ENCODE measurements around the gene RRBP1. TPM values are rescaled to one million over a fixed set of nuclear protein-coding genes. Genes with fewer than 3 reads are reported as not detected.

RRBP1 gene
- total RNA-seq, 2 donors from 2014 or later: 52.0 to 57.7 TPM

GRCh38 chr20:17640875-17641378 is 41.1 kb downstream of the RRBP1 start:
- Histone ChIP-seq H3K36me3 (peaks cover 35% of the 10 kb centered on the region), H3K9me3 (no peaks in the 10 kb centered on the region), H3K27me3 (no peaks in the 10 kb centered on the region), H3K27ac (no peak overlapping the region), H3K4me1 (peaks cover 0 to 81% of the 10 kb centered on the region in 2 donors), H3K4me3 (no peak overlapping the region)
- no peak for TF ChIP-seq CTCF (IDR thresholded peaks at IDR 0.05)
- no peak for DNase-seq (ENCODE audit: low spot score)

- Histone ChIP-seq H3K9me3 (no peaks in the 10 kb centered on the region), H3K4me1 (peaks cover 0 to 81% of the 10 kb centered on the region in 2 donors), H3K27ac (no peak overlapping the region), H3K4me3 (no peak overlapping the region), H3K36me3 (peaks cover 41% of the 10 kb centered on the region), H3K27me3 (no peaks in the 10 kb centered on the region)
- DNase-seq (ENCODE audit: low spot score): no peak
- TF ChIP-seq CTCF (IDR thresholded peaks at IDR 0.05): no peak
Observed at GRCh38 chr20:17640146-17640874, 41.7 kb downstream of the RRBP1 start.

- H3K36me3 ChIP-seq: peaks cover 55% of the 10 kb centered on the region
- H3K4me1 ChIP-seq: peaks cover 0 to 80% of the 10 kb centered on the region in 2 donors
- no peak for TF ChIP-seq CTCF (IDR thresholded peaks at IDR 0.05)
- no peak overlapping the region for H3K27ac ChIP-seq
- DNase-seq (ENCODE audit: low spot score): no peak
- H3K27me3 ChIP-seq: no peaks in the 10 kb centered on the region
- no peak overlapping the region for H3K4me3 ChIP-seq
- no peaks in the 10 kb centered on the region for H3K9me3 ChIP-seq
Observed at GRCh38 chr20:17638835-17639407, 43.1 kb downstream of the RRBP1 start.

GRCh38 chr20:17637985-17638640 is 43.9 kb downstream of the RRBP1 start:
- Histone ChIP-seq H3K36me3 (peaks cover 63% of the 10 kb centered on the region), H3K27me3 (no peaks in the 10 kb centered on the region), H3K27ac (peak overlapping the region in 1 of 2 donors; percentile 6), H3K4me1 (peaks cover 0 to 73% of the 10 kb centered on the region in 2 donors), H3K9me3 (no peaks in the 10 kb centered on the region), H3K4me3 (no peak overlapping the region)
- no peak for TF ChIP-seq CTCF (IDR thresholded peaks at IDR 0.05)
- DNase-seq (ENCODE audit: low spot score): no peak

- Histone ChIP-seq H3K27ac (peak overlapping the region; percentile 6 to 22), H3K9me3 (no peaks in the 10 kb centered on the region), H3K4me1 (peaks cover 0 to 65% of the 10 kb centered on the region in 2 donors), H3K4me3 (no peak overlapping the region), H3K36me3 (peaks cover 66% of the 10 kb centered on the region), H3K27me3 (no peaks in the 10 kb centered on the region)
- no peak for TF ChIP-seq CTCF (IDR thresholded peaks at IDR 0.05)
- no peak for DNase-seq (ENCODE audit: low spot score)
Observed at GRCh38 chr20:17637413-17637780, 44.6 kb downstream of the RRBP1 start.

All from right atrium auricular region (tissue), 2 donors.